CD4-positive, alpha-beta T cell treated with Interleukin-1 beta for 1 hour (primary cell): ENCODE measurements around the gene MYH13.
A peak's percentile ranks its signal among the peaks of the same experiment; 100 is the strongest.

Experiments used
- DNase-seq, 2 donors: peaks; one replicate each; pipeline ENCODE4 v3.0.0-alpha.2; 2020 to 2022

The MYH13 gene

DNA sequence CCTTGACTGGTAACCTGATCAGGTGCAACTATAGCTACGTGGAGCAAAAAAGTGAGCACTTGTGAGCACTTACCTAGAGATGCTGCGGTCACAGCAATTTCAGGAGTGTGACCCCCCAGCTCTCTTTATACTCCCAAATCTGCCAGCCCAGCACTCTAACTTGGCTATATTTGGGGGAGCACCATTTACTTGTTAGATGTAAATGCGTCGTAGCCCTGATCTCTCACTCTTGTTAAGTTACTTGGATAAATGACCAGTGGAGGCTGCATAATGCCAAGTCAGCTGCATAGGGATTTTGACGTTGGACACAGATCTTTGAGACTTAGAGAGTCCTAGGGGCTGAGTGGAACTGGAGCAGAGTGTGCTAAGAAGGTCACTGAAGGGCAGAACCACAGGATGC is at the start of gene MYH13:
TSS of gene MYH13 (minus strand) at position 101 of the 400 bp plus-strand sequence. CDS start 8,476 bp downstream, outside the sequence.
- DNase-seq = no peak

DNA sequence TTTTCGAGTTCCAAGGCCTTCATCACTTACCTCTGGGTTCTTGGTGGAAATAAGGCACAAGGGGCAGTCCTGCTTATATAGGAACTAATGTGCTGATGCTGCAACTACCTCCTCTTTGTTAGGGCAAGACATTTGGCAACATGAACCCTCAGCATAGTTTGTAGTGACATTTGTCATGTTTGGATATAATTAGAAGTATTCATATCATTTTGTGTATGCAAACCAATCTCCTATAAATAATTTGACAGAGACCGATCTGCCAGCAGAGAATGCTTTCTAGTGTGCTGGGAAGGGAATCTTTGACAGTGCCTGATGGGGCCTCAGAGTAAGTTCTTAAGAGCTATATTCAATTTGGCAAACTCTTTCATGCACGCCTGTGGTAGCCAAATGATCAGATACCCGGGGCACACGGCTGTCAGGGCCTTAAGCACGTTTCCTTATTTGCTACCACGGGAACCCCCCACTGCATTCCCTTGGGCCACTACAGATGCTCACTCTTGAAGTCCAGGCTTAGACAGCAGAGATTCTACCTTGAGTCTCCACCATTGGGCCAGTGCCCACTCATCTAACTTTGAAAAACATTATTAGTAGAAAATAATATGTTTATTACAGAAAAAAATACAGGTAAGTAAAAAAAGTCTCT is 49.2 kb upstream of the MYH13 start, which contains the start of gene MYH8:
TSS of gene MYH8 (minus strand) at position 51 of the 643 bp plus-strand sequence. CDS start 1,723 bp downstream, outside the sequence.
- DNase-seq = no peak

DNA sequence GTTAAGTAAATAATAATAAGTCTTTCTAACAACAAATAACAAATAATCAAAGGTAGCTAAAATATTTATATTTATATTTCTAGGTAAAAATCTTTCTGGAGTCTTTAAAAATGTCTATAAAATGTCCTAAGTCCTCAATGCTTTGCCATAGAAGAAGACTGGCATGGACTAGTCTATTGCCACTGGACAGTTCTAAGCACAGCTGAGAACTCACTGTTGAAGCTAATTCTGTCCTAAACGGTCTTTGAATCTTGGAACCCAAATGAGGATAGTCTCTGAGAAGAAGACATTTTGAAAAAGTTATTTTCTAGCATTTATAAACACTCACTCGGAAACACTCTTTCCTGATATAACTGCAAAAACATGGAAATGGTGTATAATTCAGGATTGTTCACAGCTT is 48.4 kb upstream of the MYH13 start:
- no peak for DNase-seq

DNA sequence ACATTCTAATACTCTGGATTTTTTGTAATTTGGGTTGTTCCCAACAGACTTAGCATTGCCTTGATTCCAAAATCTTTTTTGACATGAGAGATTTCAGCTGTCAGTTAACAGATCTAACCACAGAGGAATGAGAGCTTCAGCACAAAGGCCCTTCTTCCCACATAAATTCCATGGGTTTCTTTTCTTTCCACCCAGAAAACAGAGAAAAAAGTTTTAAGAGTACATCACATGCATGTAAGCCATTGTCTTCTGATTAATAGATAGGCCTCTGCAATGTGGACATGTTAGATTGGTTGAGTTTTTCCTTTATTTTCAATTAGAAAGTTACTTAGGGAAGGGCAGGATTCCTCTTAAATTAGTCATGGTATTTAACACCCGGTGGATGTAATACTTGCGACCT is 48.0 kb upstream of the MYH13 start:
- DNase-seq = no peak

DNA sequence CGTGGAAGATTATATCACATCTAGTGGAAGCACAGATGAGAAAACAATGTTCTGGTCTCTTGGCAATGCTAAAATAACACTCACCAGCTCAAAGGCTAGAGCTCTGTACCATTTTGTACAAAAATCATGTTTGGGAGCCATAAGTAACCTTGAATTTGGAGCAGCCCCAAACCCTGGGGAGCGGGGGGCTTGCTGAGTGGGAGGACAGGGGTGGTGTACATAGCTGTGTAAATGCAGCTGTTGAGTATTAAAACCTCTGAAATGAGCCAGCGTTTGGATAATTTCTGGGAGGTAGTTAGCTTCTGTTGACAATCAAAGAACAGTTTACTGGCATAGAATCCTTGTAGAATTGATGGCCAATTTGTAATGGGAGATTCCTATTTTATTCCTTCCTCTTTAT is 44.6 kb upstream of the MYH13 start:
- DNase-seq = no peak

DNA sequence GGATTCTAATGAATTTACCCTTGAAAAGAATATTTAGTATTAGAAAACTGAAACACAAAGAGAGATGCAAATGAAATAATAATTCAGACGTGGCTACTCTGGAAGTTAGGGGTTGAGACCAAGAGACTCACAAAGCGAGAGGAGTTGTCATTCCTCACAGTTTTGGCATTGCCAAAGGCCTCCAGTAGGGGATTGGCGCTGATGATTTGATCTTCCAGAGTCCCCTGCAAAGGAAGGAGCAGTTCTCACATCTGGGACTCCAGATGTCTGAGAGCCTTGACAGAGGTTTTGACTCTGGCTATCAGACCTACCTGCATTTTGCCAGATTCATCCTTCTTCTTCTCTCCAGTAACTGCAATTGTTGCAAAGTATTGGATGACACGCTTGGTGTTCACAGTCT is 42.4 kb upstream of the MYH13 start:
- no peak for DNase-seq

DNA sequence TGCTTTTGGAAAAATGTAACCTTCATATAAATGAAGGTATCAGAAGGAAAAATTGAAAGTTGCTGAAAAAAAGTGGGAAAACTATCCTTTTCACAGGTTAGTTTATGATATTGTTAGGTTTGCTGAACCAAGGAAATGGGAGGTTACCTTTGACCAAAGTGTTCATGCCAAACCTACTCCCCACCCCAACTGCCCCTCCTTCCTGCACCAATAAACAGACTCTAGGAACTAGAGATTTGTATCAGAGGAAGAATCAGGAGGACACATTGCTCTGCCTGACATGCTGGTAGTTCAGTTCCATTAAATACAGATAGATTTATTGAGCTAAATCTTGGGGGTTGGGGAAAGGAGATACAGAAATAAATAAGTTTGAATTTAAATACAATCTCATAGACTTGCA is 30.8 kb upstream of the MYH13 start:
- no peak for DNase-seq

DNA sequence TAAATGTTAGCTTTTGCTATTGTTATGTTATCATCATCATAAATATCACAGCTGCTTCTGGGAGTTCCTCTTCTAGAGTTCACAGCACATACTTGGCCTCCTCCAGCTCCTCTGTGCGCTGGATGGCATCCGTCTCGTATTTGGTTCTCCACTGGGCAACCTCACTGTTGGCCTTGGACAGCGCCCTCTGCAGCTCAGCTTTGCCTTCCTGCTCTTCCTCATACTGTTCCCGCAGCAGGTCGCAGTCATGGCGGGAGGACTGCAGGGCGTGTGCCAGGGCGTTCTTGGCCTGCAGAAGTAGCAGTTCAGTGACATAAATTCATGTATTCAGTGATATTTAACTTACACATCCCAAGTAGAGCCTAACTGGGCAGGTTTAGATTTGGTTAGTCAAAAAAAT is 25.5 kb upstream of the MYH13 start:
- no peak for DNase-seq

DNA sequence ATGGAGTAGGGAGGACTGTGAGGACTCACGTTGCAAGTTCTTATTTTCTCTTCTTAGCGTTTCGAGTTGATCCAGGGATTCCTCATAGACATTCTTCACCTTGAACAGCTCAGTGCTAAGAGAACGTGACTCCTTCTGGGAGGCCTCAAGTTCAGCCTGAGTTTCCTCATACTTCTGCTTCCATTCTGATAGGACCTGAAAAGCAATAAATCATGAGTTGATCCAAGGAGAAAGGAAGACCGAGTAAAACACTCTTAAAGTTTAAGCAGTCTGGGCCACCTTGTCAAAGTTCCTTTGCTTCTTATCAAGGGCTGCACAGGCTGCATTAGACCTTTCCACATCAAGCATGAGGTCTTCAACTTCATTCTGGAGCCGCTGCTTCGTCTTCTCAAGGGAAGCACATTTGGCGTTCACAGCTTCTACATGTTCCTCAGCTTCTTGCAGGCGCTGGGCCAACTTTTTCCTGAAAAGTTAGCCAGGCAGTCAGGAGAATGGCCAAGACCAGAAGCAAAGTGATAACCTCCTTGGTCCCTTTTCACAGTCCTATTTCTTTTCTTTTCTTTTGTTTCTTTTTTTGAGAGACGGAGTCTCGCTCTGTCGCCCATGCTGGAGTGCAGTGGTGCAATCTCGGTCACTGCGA is 23.8 kb upstream of the MYH13 start:
- no peak for DNase-seq

DNA sequence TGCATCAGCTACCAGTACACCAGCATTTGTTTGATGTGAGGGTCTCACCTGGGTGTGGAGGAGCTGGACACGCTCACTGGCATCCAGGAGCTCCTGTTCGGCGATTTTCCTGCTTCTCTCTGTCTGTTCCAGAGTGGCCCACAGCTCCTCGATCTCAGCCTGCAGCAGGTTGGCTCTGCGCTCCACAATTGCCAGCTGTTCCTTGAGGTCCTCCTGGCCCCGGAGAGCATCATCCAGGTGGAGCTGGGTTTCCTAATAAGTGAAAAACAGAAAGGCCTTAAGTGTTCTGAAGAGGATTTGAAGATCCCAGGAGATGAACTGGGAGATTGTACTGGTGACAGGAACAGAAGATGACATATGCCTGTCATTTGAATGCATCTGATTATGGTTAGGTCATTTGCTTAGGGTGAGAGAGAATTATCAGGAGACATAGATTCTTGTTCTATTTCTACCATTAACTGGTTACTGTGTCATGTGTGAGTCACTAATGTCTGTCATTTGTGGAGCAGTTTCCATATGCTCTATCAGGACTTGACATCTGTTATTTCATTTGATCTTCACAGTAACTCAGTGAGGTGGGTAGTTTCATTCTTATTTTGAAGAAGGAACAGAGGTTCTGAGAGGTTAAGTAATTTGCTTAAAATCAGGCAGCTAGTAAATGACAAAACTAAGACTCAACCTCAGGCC is 21.5 kb upstream of the MYH13 start:
- no peak for DNase-seq

DNA sequence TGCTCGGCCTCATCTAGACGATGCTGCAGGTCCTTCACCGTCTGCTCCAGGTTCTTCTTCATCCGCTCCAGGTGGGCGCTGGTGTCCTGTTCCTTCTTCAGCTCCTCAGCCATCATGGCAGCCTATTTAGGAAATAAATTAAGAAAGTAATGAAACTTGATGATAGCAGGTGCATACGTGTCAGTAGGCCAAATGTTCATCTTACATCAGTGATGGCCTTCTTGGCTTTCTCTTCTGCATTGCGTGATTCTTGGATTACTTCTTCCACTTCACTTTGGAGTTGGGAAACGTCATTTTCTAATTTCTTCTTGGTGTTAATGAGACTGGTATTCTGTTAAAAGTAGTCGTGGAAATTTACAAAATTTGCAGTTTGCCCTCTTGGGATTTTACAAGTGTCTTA is 20.1 kb upstream of the MYH13 start:
- DNase-seq = no peak

DNA sequence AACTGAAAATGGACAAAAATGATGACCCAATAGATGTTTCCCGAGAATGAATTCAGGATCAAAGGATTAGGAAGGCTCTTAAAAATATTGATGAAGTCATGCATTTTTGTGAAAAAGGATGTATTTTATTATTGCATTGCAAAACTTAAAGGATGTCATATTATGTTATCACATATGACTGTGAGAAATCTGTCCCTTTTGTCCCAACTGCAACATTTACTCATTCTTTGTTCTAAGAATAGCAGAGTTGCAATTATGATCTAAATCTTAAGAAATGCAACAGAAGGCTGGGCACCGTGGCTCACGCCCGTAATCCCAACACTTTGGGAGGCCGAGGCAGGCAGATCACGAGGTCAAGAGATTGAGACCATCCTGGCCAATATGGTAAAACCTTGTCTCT is 13.1 kb upstream of the MYH13 start:
- no peak for DNase-seq

DNA sequence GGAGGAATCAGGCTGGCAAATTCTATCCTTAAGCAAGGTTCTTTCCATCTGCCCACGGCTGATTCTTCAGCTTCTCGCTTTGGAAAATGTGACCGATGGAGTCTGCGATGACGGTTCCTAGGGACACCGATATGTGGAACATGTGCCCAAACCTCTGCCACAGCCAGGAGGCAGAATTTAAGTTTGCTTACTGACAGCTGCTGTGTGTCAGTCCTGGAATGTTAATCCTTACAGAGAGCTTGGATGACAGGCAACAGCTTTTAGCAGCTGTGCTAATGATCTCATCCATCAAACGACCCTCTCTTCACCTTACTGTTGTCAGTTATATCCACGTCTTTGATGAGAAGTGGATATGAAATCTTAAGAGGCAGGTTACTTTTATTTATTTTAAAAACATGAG is 11.4 kb upstream of the MYH13 start:
- no peak for DNase-seq

DNA sequence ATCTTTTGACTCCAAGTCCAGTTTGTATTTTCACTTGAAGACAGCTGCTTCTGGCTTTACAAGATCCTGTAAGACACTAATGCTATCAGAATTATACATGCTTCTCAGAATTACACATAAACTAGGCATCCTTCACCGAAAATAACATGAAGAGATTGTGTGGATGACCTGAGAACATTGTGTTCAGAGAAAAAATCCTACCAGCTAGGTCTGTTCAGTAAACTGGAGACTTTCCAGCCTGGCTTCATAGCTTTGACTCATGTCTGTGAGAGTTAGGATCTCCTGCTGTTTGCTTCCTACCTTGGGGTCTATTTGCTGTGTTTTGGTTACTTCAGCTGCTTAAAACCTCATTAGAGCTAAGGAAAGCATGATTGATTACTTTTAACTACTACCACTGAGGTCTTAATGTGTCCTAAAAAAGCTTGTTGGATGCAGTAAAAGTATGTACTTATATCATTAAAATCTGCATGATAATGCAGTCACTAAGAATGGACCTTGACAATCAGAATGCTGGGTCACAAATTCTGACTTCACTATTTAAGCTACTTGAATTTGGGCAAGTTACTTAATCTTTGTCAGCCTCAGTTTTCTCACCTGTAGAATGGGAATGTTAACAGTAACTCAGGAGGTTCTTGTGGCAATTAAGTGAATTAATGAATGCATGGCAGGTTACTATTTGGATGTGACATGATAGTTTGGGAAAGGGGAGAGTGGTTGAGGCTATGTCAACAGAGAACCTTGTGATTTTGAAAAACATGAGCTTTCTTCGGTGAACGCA is 8.0 kb upstream of the MYH13 start:
- no peak for DNase-seq

DNA sequence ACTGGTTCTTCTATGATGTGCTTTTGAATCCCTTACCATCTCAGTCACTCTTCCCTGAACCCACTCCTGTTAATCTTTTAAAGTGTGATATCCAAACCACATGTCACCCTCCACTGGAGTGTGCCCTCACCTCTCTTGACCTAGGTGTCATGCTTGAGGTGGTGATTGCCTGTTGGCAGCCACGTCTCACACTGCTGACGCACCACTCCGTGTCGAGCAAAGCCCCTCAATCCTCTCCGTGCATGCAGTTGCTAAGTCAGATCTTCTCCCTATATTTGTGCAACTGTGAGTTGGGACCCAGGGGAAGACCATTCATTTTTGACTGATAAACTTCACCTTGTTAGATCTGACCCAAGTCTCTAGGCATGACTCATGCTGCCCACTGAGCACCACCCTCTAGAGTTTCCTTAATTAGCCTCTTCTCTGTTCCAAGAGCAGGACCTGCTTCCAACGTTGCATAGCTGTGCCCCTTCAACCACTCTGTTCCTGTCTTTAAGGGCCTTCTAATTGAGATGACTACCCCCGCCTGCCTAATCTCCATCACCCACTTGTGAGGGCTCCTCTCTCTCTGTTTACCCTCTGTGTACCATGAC is 2.7 kb downstream of the MYH13 start:
- DNase-seq = no peak

DNA sequence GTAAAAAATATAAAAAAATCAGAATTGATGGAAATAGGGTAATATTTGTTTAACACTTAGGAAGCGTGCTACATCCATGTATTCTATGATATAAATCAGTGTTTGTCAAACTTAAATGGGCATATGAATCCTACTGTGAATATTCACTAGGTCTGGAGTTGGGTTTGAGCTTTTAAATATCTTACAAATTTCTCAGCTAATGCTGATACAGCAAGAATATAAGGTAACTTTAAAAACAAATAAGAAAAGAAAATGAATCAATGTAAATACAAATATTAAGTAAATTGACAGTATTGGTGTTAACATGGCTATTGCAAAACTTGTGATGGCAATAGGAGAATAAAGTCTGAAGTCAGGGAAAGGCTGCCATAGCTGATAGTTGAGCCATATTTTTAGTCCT is 3.6 kb downstream of the MYH13 start:
- no peak for DNase-seq

DNA sequence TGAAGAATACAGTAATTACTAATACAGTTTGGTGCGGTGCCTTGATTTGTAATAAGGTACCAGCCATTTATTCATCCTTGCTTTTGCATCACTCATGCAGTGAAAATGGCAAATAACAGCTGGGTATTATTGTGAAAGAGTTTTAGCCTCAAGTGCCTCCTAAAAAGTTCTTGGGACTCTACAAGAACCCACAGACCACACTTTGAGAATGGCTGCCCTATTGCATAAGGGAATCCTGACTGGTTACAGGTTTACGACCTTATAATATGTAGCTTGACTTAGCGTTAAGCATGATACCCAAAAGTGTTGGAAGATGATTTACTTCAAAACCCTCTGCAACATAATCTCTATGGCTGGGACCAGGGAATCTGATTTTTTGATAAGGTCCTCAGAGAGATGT is 4.2 kb downstream of the MYH13 start:
- DNase-seq = no peak

DNA sequence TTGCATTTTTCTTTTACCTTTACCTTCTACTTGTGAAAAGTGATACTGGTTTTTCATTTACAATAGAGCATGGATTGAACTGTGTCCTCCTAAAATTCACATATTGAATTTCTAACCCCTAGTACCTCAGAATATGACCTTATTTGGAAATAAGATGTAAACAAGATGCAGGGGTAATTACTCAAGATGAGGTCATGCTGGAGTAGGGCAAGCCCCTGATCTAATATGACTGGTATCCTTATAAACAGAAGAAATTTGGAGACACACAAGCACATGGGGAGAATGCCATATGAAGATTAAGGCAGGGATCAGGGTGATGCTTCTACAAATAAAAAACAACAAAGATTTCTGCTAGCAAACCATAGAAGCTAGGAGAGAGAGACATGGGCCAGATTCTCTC is 12.2 kb downstream of the MYH13 start:
- DNase-seq = no peak

DNA sequence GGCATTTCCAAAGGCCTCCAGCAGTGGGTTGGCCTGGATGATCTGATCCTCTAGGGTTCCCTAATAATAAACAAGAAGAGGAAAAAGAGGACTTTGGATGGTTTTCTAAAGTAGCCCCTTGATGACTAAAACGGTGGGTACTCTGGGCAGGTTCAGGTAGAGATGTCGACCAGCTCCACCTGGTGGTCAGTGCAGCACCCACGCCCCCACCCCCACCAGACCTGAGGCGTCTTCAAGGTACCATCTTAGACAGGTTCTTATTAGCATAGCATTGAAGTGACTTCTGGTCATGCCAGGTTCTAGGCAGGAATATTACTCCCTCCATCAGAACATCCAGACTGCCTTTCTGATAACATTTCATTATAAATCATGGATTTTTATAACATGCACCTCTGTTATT is 15.0 kb downstream of the MYH13 start:
- DNase-seq = peak; percentile 0 to 6

DNA sequence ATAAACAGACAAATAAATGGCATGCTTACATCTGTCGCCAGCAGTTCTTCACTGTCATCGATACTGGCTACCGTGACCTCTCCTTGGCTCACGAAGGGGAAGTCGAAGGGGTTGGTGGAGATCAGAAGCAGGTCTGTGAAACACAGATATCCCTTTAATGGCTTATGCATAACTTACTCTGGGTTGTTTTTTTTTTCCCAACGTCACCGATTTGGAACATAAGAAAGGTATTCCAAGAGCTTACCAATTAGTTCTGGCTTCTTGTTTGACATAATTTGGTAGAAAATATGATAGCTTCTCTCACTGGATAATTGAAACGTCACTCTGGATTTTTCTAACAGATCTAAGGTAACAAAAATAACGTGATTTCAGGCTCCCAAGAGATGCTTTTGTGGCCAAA is 18.2 kb downstream of the MYH13 start:
- no peak for DNase-seq

DNA sequence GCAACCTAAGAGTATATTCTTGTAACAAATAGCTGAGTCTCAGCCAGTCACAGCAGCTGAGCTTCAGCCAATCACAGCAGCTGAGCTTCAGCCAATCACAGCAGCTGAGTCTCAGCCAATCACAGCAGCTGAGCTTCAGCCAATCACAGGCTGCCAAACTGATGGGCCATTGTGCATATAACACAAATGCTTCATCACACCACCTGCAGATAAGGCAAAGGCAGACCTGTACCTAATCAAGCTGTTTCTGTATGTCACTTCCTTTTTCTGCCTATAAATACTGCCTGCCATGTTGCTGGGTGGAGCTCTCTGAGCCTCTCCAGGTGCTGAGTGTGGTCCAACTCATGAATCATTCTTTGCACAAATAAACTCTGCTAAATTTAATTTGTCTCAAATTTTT is 19.9 kb downstream of the MYH13 start:
- no peak for DNase-seq

DNA sequence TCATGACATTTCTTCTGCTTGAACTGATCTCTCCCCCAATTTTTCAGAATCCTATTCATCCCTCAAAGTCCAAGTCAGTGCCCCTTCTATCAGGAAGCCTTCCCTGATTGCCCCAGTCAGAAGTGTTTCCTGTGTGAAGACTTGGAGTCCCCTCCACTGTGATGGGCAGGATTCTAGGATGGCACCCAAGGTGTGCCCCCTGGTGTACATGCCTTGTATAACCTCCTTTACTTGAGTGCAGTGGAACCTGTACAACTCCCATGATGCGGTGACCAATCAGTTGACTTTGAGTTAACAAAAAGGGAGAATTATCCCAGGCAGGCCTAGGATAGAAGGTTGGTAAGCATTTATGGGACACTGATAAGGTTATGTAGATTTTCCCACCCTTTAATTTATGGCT is 23.4 kb downstream of the MYH13 start:
- no peak for DNase-seq

DNA sequence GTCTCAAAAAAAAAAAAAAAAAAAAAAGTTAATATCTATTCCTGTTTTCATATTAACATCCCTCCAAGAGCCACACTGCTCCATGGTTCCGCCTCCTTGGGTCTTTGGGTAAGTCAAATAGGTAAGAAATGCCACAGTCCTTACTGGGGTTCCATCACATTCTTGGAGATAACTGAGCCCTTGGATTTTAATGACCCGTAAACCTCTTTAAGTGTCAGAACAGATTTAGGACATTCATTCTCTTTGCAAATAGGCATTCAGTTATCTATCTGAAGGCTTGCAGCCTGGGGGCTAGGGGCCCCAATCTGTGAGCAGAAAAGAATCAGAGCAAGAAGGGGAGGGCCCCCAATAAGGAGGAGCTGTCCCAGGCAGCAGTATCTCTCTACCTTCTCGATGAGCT is 28.0 kb downstream of the MYH13 start:
- DNase-seq = no peak
